SIG-M5 treated with dmso at 0.1 percent for 504 hours (cell line): ENCODE results near the gene GPRASP1.

Source experiments
- DNase-seq: peaks from one replicate; lab custom pipeline; 2025; ENCODE audit not compliant: unreplicated experiment; lab: John Stamatoyannopoulos, UW

GPRASP1 gene

DNA sequence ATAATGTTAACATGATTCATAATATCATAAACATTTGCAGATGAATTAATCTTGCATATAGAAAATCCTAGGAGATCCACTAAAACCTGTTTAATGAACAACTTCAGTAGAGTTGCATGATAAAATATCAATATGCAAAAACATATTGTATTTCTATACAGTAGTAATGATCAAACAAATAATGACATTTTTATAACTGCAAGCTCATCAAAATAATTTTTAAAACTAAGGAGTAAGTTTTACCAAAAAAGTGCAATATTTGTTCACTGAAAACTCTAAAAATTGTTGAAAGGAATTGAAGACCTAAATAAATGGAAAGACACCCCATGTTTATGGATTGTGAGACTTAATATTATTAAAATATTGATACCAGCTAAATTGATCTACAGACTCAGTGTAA lies 45.0 kb downstream of the GPRASP1 start:
- no peak for DNase-seq

- DNase-seq: no peak
Measured at GRCh38 chrX:102697494-102697893, 46.2 kb downstream of the GPRASP1 start.
